ENCODE measurements around the gene RPS19. TPM values are rescaled to one million over a fixed set of nuclear protein-coding genes. Genes with fewer than 3 reads are reported as not detected.

Gene RPS19
- polyA plus RNA-seq, 1 donor (not counting 4 experiments of a cell fraction or from before 2014, with no cell fraction given) = 2,290 TPM

DNA sequence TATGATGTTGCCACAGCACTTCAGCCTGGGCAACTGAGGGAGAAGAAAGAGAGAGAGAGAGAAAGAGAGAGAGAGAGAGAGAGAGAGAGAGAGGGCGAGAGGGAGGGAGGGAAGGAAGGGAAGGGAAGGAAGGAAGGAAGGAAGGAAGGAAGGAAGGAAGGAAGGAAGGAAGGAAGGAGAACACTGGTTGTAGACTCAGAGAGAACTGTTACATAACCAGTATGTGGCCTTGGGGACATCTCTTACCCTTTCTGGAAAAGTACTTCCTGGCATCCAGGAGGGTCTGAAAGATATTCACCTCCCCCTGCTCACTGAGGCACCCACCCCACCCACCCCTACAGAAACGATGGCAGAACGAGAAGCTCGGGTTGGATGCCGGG is 20.3 kb downstream of the RPS19 start:
- Histone ChIP-seq H3K9ac (ENCODE audit: control insufficient read depth, extremely low read depth, insufficient read depth, low read length) (no peak overlapping the region), H3K4me1 (ENCODE audit: control insufficient read depth, extremely low read depth, insufficient read depth, low read length) (peaks cover 15% of the 10 kb centered on the region), H3K9me1 (ENCODE audit: control insufficient read depth, extremely low read depth, insufficient read depth, low read length) (no peaks in the 10 kb centered on the region), H3K36me3 (ENCODE audit: control insufficient read depth in 2 of 2, extremely low read depth in 1 of 2, insufficient read depth in 2 of 2, low read length in 2 of 2) (peaks cover 0 to 1% of the 10 kb centered on the region in 2 experiments), H3K27me3 (ENCODE audit: control insufficient read depth, extremely low read depth, insufficient read depth, low read length) (peaks cover 5% of the 10 kb centered on the region), H3K4me2 (ENCODE audit: control insufficient read depth, extremely low read depth, insufficient read depth, low read depth, low read length) (no peak overlapping the region), H3K4me3 (ENCODE audit: control insufficient read depth in 2 of 3, extremely low read depth in 1 of 3, insufficient read depth in 2 of 3, low read depth in 1 of 3, low read length in 3 of 3) (no peak overlapping the region), H3K79me2 (ENCODE audit: control insufficient read depth, insufficient read depth, low read length) (peaks cover 15% of the 10 kb centered on the region), H3K27ac (ENCODE audit: control insufficient read depth, insufficient read depth, low read length) (no peak overlapping the region), H2AFZ (ENCODE audit: control insufficient read depth, low read length) (no peak overlapping the region), H3K9me3 (ENCODE audit: control insufficient read depth, low read depth, low read length) (no peaks in the 10 kb centered on the region), H4K20me1 (ENCODE audit: control insufficient read depth, extremely low read depth, insufficient read depth, low read length) (no peaks in the 10 kb centered on the region)
- TF ChIP-seq CTCF (optimal IDR thresholded peaks at IDR 0.05 in 1 of 3, IDR thresholded peaks at IDR 0.05 in 1 of 3, conservative IDR thresholded peaks at IDR 0.05 in 1 of 3; ENCODE audit: extremely low read depth in 1 of 3, insufficient read depth in 2 of 3, low read length in 3 of 3) (no peak), EZH2 (IDR thresholded peaks at IDR 0.05; ENCODE audit: low read length) (no peak)
- dilution Hi-C loops (cut with MboI; ENCODE audit: extremely low pct_ligation_motif_present, low sequenced_read_pairs) = no loop called here
- DNase-seq (ENCODE audit: low read depth, low spot score) (no peak), FAIRE-seq (no peak)

GRCh38 chr19:41882568-41883462 is 22.8 kb downstream of the RPS19 start, which contains the start of gene ARHGEF1:
Gene ARHGEF1 (plus strand): TSS chr19:41883184. CDS start chr19:41888083, 4,899 bp downstream.
- Histone ChIP-seq H2AFZ (ENCODE audit: control insufficient read depth, low read length) (peak within 1 kb of the TSS; percentile 51), H3K27ac (ENCODE audit: control insufficient read depth, insufficient read depth, low read length) (peak within 1 kb of the TSS; percentile 81), H3K36me3 (ENCODE audit: control insufficient read depth in 2 of 2, extremely low read depth in 1 of 2, insufficient read depth in 2 of 2, low read length in 2 of 2) (peaks cover 0 to 1% of the 10 kb centered on the region in 2 experiments)

More at GRCh38 chr19:41882568-41883462, 22.8 kb downstream of the RPS19 start, which contains the start of gene ARHGEF1:
- H3K4me1 ChIP-seq (ENCODE audit: control insufficient read depth, extremely low read depth, insufficient read depth, low read length) = peaks cover 37% of the 10 kb centered on the region
- FAIRE-seq (no peak), DNase-seq (ENCODE audit: low read depth, low spot score) (no peak)
- H3K9me3 ChIP-seq (ENCODE audit: control insufficient read depth, low read depth, low read length) = no peaks in the 10 kb centered on the region
- H3K27me3 ChIP-seq (ENCODE audit: control insufficient read depth, extremely low read depth, insufficient read depth, low read length) = peaks cover 2% of the 10 kb centered on the region
- TF ChIP-seq CTCF (optimal IDR thresholded peaks at IDR 0.05 in 1 of 3, IDR thresholded peaks at IDR 0.05 in 1 of 3, conservative IDR thresholded peaks at IDR 0.05 in 1 of 3; ENCODE audit: extremely low read depth in 1 of 3, insufficient read depth in 2 of 3, low read length in 3 of 3) = no peak
- TF ChIP-seq EZH2 (IDR thresholded peaks at IDR 0.05; ENCODE audit: low read length) = no peak
- H3K9me1 ChIP-seq (ENCODE audit: control insufficient read depth, extremely low read depth, insufficient read depth, low read length) = peaks cover 6% of the 10 kb centered on the region
- peak within 1 kb of the TSS; percentile 94 to 99 (median 99) for H3K4me3 ChIP-seq (ENCODE audit: control insufficient read depth in 2 of 3, extremely low read depth in 1 of 3, insufficient read depth in 2 of 3, low read depth in 1 of 3, low read length in 3 of 3)
- H3K4me2 ChIP-seq (ENCODE audit: control insufficient read depth, extremely low read depth, insufficient read depth, low read depth, low read length) = peak within 1 kb of the TSS; percentile 85
- H3K79me2 ChIP-seq (ENCODE audit: control insufficient read depth, insufficient read depth, low read length) = peaks cover 32% of the 10 kb centered on the region
- dilution Hi-C loops (cut with MboI; ENCODE audit: extremely low pct_ligation_motif_present, low sequenced_read_pairs) = no loop called here
- no peaks in the 10 kb centered on the region for H4K20me1 ChIP-seq (ENCODE audit: control insufficient read depth, extremely low read depth, insufficient read depth, low read length)
- peak within 1 kb of the TSS; percentile 92 for H3K9ac ChIP-seq (ENCODE audit: control insufficient read depth, extremely low read depth, insufficient read depth, low read length)

Measured in keratinocyte (primary cell).